Measurements from ENCODE around the gene GORASP2.

The GORASP2 gene

GRCh38 chr2:170975127-170975942 lies 46.3 kb downstream of the GORASP2 start:
- TF ChIP-seq CTCF (IDR thresholded peaks at IDR 0.05; ENCODE audit: insufficient read depth, low read length, missing control alignments), result no peak
- ChIA-PET CTCF (interaction anchor here (0.7 to 3.9 kb wide), 8 partner anchors 13 to 446 kb away, joined by 3 to 79 read pairs (median 8); no protein-coding TSS in a partner anchor), POLR2A (interaction anchor here (1.1 kb wide), 1 partner anchor 183 kb away, joined by 3 read pairs; no protein-coding TSS in a partner anchor)
- DNase-seq (ENCODE audit: low read depth, low spot score), result no peak
- no peak overlapping the region for H3K4me3 ChIP-seq (ENCODE audit: low read depth, low read length)

DNA sequence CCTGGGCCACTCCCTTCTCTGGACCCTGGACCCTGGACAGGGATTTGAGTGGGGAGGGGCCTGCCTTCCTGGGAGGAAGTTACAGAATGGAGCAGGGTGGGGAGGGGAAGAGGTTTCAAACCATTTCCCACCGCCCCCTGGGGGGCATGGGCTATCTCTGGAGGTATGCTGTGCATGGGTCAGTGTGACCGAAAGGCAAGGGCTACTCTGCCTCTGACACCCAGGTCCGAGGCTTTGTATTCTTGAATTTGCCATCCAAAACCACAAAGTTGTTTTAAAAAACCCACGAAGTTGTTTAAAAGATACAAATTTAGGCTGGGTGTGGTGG lies 46.9 kb downstream of the GORASP2 start:
- ChIA-PET POLR2A (no interaction called here), CTCF (interaction anchor here (1.5 to 2.0 kb wide), 2 partner anchors 184 to 440 kb away, joined by 6 to 13 read pairs; partner anchors contain the start of gene TLK1)
- no peak for TF ChIP-seq CTCF (IDR thresholded peaks at IDR 0.05; ENCODE audit: insufficient read depth, low read length, missing control alignments)
- DNase-seq (ENCODE audit: low read depth, low spot score), result no peak
- H3K4me3 ChIP-seq (ENCODE audit: low read depth, low read length), result no peak overlapping the region

GRCh38 chr2:170984079-170984478 lies 55.0 kb downstream of the GORASP2 start:
- no peak overlapping the region for H3K4me3 ChIP-seq (ENCODE audit: low read depth, low read length)
- no peak for DNase-seq (ENCODE audit: low read depth, low spot score)
- TF ChIP-seq CTCF (IDR thresholded peaks at IDR 0.05; ENCODE audit: insufficient read depth, low read length, missing control alignments), result no peak
- ChIA-PET CTCF (interaction anchor here (1.2 to 2.0 kb wide), 2 partner anchors 11 to 432 kb away, joined by 6 to 7 read pairs; no protein-coding TSS in a partner anchor), POLR2A (no interaction called here)

DNA sequence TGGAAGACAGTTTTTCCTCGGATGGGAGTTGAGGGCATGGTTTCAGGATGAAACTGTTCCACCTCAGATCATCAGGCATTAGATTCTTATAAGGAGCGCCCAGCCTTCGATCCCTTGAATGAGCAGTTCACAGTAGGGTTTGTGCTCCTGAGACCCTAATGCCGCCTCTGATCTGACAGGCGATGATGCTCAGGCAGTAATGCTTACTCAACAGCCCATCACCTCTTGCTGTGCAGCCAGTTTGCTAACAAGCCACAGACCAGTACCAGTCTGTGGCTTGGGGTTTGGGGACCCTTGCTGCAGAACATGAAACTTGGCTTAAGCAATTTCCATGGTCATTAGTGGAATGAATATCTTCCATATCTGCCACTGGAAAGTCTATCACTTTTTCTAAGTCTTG lies 56.4 kb downstream of the GORASP2 start:
- H3K4me3 ChIP-seq (ENCODE audit: low read depth, low read length), result no peak overlapping the region
- no peak for DNase-seq (ENCODE audit: low read depth, low spot score)
- POLR2A ChIA-PET, result no interaction called here
- CTCF ChIA-PET, result interaction anchor here (1.9 kb wide), 1 partner anchor 431 kb away, joined by 5 read pairs; no protein-coding TSS in a partner anchor
- no peak for TF ChIP-seq CTCF (IDR thresholded peaks at IDR 0.05; ENCODE audit: insufficient read depth, low read length, missing control alignments)

DNA sequence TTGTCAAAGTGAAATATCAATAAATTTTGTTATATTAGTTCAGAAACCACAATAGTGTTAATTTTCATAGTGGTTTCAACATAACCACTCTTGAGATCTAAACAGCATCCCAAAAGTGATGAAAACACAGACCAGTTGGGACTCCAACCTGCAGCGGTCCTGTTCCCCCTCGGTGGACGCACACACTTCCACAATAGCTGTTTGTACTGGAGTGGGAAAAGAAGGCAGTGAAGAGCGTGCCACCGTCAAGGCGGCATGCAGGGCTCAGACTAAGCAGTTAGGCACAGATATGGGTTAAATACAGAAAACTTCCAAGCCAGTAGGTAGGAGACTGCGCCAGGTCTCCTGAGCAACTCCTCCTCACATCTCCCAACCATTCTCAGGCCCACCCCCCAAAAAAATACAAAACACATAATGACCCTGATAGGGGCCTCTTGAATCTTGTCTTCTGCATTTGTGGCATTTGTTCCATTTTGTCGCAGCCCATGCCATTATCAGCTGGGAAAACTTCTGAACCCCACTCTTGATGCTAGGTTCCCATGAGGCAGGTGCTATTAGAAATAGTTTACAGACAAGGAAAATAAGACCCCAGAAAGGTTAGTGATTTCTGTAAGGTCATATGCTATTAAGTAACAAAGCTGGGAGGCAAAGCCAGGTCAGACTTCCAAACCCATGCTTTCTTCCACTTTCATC lies 57.7 kb downstream of the GORASP2 start:
- no peak for DNase-seq (ENCODE audit: low read depth, low spot score)
- CTCF ChIA-PET, result interaction anchor here (1.9 kb wide), 1 partner anchor 430 kb away, joined by 5 read pairs; no protein-coding TSS in a partner anchor
- POLR2A ChIA-PET, result no interaction called here
- no peak overlapping the region for H3K4me3 ChIP-seq (ENCODE audit: low read depth, low read length)
- TF ChIP-seq CTCF (IDR thresholded peaks at IDR 0.05; ENCODE audit: insufficient read depth, low read length, missing control alignments), result no peak

All from AG04449 (cell line).